GM12878 (cell line): ENCODE measurements around the gene MACROD2.

Experiments
- CTCF ChIP-seq, 3 experiments: IDR thresholded peaks in 2 of 3; conservative IDR thresholded peaks in 1 of 3; 2 replicates each; pipeline ENCODE4 v1.5.1; 2011; ENCODE audit warnings: low read depth in 3 of 3, low read length in 3 of 3, mild to moderate bottlenecking in 3 of 3, control low read depth in 2 of 3, moderate library complexity in 2 of 3, inconsistent platforms in 1 of 3, mixed read lengths in 1 of 3; ENCODE audit not compliant: control insufficient read depth in 2 of 3, insufficient read depth in 1 of 3; ENCODE audit errors: extremely low read depth in 1 of 3
- DPF2 ChIP-seq: fragments of 450-650 bp; IDR thresholded peaks from 2 replicates; pipeline ENCODE4 v1.6.1; 2017; ENCODE audit warnings: mild to moderate bottlenecking
- ETV6 ChIP-seq, 2 experiments: fragments of 450-650 bp in 1 of 2; IDR thresholded peaks in 1 of 2; conservative IDR thresholded peaks in 1 of 2; 2 replicates each; pipeline ENCODE4 v1.6.1; 2014; ENCODE audit warnings: antibody characterized with exemption in 1 of 2, borderline replicate concordance in 1 of 2, low read depth in 1 of 2, mild to moderate bottlenecking in 1 of 2, moderate library complexity in 1 of 2
- FOS ChIP-seq: IDR thresholded peaks from 3 replicates; pipeline ENCODE4 v1.6.1; 2011; ENCODE audit warnings: borderline replicate concordance; ENCODE audit not compliant: insufficient read length; ENCODE audit errors: extremely low read depth
- HCFC1 ChIP-seq: fragments of 150-350 bp; IDR thresholded peaks from 2 replicates; pipeline ENCODE4 v1.6.1; 2014; ENCODE audit warnings: low read length
- MAX ChIP-seq: IDR thresholded peaks from 2 replicates; pipeline ENCODE4 v1.6.1; 2012; ENCODE audit warnings: low read depth, low read length, improper control_type of control experiment
- PML ChIP-seq: IDR thresholded peaks from 2 replicates; pipeline ENCODE4 v1.6.1; 2012; ENCODE audit warnings: low read length, inconsistent platforms
- POLR2A ChIP-seq: IDR thresholded peaks from 2 replicates; pipeline ENCODE4 v1.6.1; 2011; ENCODE audit warnings: low read depth, mild to moderate bottlenecking, low read length
- POLR2AphosphoS5 ChIP-seq: IDR thresholded peaks from 2 replicates; pipeline ENCODE4 v1.6.1; 2011; ENCODE audit warnings: mild to moderate bottlenecking, low read length, inconsistent platforms
- SIN3A ChIP-seq: IDR thresholded peaks from 2 replicates; pipeline ENCODE4 v1.6.1; 2012; ENCODE audit warnings: low read depth, low read length, improper control_type of control experiment
- SIX5 ChIP-seq: IDR thresholded peaks from 2 replicates; pipeline ENCODE4 v1.6.1; 2011; ENCODE audit warnings: mild to moderate bottlenecking, low read depth, low read length, moderate library complexity; ENCODE audit not compliant: severe bottlenecking
- TCF12 ChIP-seq: IDR thresholded peaks from 2 replicates; pipeline ENCODE4 v1.6.1; 2011; ENCODE audit warnings: low read depth, mild to moderate bottlenecking, low read length
- USF1 ChIP-seq: IDR thresholded peaks from 2 replicates; pipeline ENCODE4 v1.6.1; 2011; ENCODE audit warnings: borderline replicate concordance, low read depth, mild to moderate bottlenecking, moderate library complexity, mixed read lengths, low read length; ENCODE audit not compliant: insufficient read depth; ENCODE audit errors: extremely low read length
- YY1 ChIP-seq: IDR thresholded peaks from 2 replicates; pipeline ENCODE4 v1.6.1; 2011; ENCODE audit warnings: low read depth, mild to moderate bottlenecking, low read length

- TF ChIP-seq CTCF (IDR thresholded peaks at IDR 0.05 in 2 of 3, conservative IDR thresholded peaks at IDR 0.05 in 1 of 3; ENCODE audit: control insufficient read depth in 2 of 3, extremely low read depth in 1 of 3, insufficient read depth in 1 of 3, low read depth in 3 of 3, low read length in 3 of 3) (no peak), POLR2AphosphoS5 (no peak), USF1 (no peak), POLR2A (no peak), YY1 (no peak), SIX5 (no peak), MAX (no peak), SIN3A (no peak), FOS (no peak), TCF12 (no peak), HCFC1 (no peak), DPF2 (no peak), ETV6 (conservative IDR thresholded peaks at IDR 0.05 in 1 of 2, IDR thresholded peaks at IDR 0.05 in 1 of 2; ENCODE audit: borderline replicate concordance in 1 of 2, low read depth in 1 of 2) (no peak), PML (no peak)
Measured at GRCh38 chr20:14759979-14760378, 764.7 kb downstream of the MACROD2 start.
